K562 (cell line): ENCODE measurements around the gene MOB1A. TPM values are rescaled to one million over a fixed set of nuclear protein-coding genes. Genes with fewer than 3 reads are reported as not detected.

Experiments used
- CEBPG ChIP-seq, 3 experiments: fragments of 200-800 bp in 1 of 3; sonication (Bioruptor generic) in 1 of 3; sonication (generic) in 1 of 3; formaldehyde crosslinking in 1 of 3; IDR thresholded peaks in 2 of 3; conservative IDR thresholded peaks in 1 of 3; 2 replicates each; pipeline versions ENCODE4 v1.6.1 to v1.8.0; 2016 to 2022; ENCODE audit warnings: missing compliant biosample characterization in 2 of 3, missing genetic modification characterization in 2 of 3, mild to moderate bottlenecking in 1 of 3, missing genetic modification reagents in 1 of 3
- CGGBP1 ChIP-seq: fragments of 250-450 bp; sonication (Bioruptor Pico); IDR thresholded peaks from 2 replicates; pipeline ENCODE4 v1.9.0; 2021; ENCODE audit warnings: mild to moderate bottlenecking
- GATA2 ChIP-seq: sonication (generic); formaldehyde crosslinking; IDR thresholded peaks from 2 replicates; pipeline ENCODE4 v1.4.0; 2020; ENCODE audit warnings: mild to moderate bottlenecking, missing genetic modification reagents
- IFI16 ChIP-seq: fragments of 250-450 bp; sonication (Bioruptor Pico); IDR thresholded peaks from 2 replicates; pipeline ENCODE4 v2.1.2; 2022; ENCODE audit warnings: mild to moderate bottlenecking, inconsistent platforms
- LEF1 ChIP-seq: fragments of 450-650 bp; IDR thresholded peaks from 2 replicates; pipeline ENCODE4 v1.6.1; 2016; ENCODE audit warnings: mild to moderate bottlenecking
- MAFK ChIP-seq: IDR thresholded peaks from 2 replicates; pipeline ENCODE4 v1.6.1; 2011; ENCODE audit warnings: low read length, improper control_type of control experiment
- MNT ChIP-seq, 2 experiments: fragments of 450-650 bp; conservative IDR thresholded peaks; 2 replicates each; pipeline ENCODE4 v1.6.1; 2017; ENCODE audit warnings: mild to moderate bottlenecking in 2 of 2, moderate library complexity in 2 of 2
- NCOA6 ChIP-seq: fragments of 450-650 bp; IDR thresholded peaks from 2 replicates; pipeline ENCODE4 v1.6.1; 2017; ENCODE audit warnings: mild to moderate bottlenecking
- NFE2 ChIP-seq: IDR thresholded peaks from 2 replicates; pipeline ENCODE4 v1.6.1; 2014; ENCODE audit warnings: antibody characterized with exemption, low read depth
- POLR2AphosphoS5 ChIP-seq: IDR thresholded peaks from 2 replicates; pipeline ENCODE4 v1.6.1; 2011; ENCODE audit warnings: mild to moderate bottlenecking, low read depth, low read length, moderate library complexity; ENCODE audit not compliant: control insufficient read depth, insufficient read depth
- RAD21 ChIP-seq, 2 experiments: fragments of 250-450 bp in 1 of 2; fragments of 450-650 bp in 1 of 2; sonication (Bioruptor Pico) in 1 of 2; formaldehyde crosslinking in 1 of 2; IDR thresholded peaks in 1 of 2; conservative IDR thresholded peaks in 1 of 2; 2 replicates each; pipeline versions ENCODE4 v1.4.0 to v1.8.0; 2020 to 2022; ENCODE audit warnings: mild to moderate bottlenecking in 2 of 2, moderate library complexity in 1 of 2
- RB1 ChIP-seq: fragments of 450-650 bp; IDR thresholded peaks from 2 replicates; pipeline ENCODE4 v1.6.1; 2017; ENCODE audit warnings: low read depth, mild to moderate bottlenecking
- ZEB2 ChIP-seq: fragments of 450-650 bp; IDR thresholded peaks from 2 replicates; pipeline ENCODE4 v1.6.1; 2016
- ZHX1 ChIP-seq: fragments of 150-350 bp; conservative IDR thresholded peaks from 2 replicates; pipeline ENCODE4 v1.6.1; 2014; ENCODE audit warnings: low read length
- polyA plus RNA-seq, 8 experiments: library from polyadenylated mRNA; depleted of rRNA in 4 of 8; stranded (reverse) in 5 of 8; unstranded in 3 of 8; fragments of >200 nt; fragmentation: Nextera tagmentation in 2 of 8; fragmentation: Illumina TruSeq in 1 of 8; extraction: Ambion mirVana in 2 of 8; extraction: Trizol in 1 of 8; gene quantifications; 2 replicates each; pipeline versions ENCODE4 v1.2.1 to v1.2.3, GENCODE V29; 2011 to 2014; ENCODE audit warnings: inconsistent platforms in 1 of 8, missing spikeins in 1 of 8
- total RNA-seq, 7 experiments: library from RNA; depleted of rRNA in 6 of 7; stranded (reverse); fragments of >200 nt in 6 of 7; fragmentation: Illumina TruSeq in 2 of 7; extraction: Trizol in 2 of 7; gene quantifications; 2 replicates each; pipeline versions ENCODE4 v1.2.1 to v1.2.3, GENCODE V29; 2011 to 2021; ENCODE audit warnings: low replicate concordance in 1 of 7

Gene MOB1A
- total and polyA plus RNA-seq, 9 of the 15 experiments (the other 6 are each of a cell fraction or from before 2014, with no cell fraction given): 24.8 to 100 (median 60.2) TPM

- TF ChIP-seq CEBPG (CRISPR knock-in tag; IDR thresholded peaks at IDR 0.05) (peak; percentile 84), CEBPG (tag; conservative IDR thresholded peaks at IDR 0.05 in 1 of 2, IDR thresholded peaks at IDR 0.05 in 1 of 2) (peak; percentile 95 to 97), NFE2 (peak; percentile 55), RAD21 (CRISPR knock-in tag; conservative IDR thresholded peaks at IDR 0.05 in 1 of 2, IDR thresholded peaks at IDR 0.05 in 1 of 2) (0 out of 4 replicates have a peak, but pooled peaks of 1 of the 2 experiments have one; percentile 4), ZHX1 (no peak), MNT (conservative IDR thresholded peaks at IDR 0.05) (peak in 1 of 2 experiments; percentile 37; a peak in 2 of 4 replicates), ZEB2 (peak; percentile 15; the same call in 1 of the 2 replicates), POLR2AphosphoS5 (peak; percentile 53; the same call in 1 of the 2 replicates), IFI16 (CRISPR knock-in tag) (no peak), GATA2 (CRISPR knock-in tag) (no peak), NCOA6 (peak; percentile 57; the same call in 1 of the 2 replicates), LEF1 (0 out of 2 replicates have a peak, but pooled peaks have one; percentile 20), RB1 (no peak), MAFK (peak; percentile 15; the same call in 1 of the 2 replicates), CGGBP1 (CRISPR knock-in tag) (no peak)
Measured at GRCh38 chr2:74206180-74206688, 27.6 kb upstream of the MOB1A start (continued).
